HEK293 (cell line): ENCODE results near the gene PLCD1.

ENCODE experiments used
- CTCF ChIA-PET: fragments of 350-600 bp; formaldehyde crosslinking; extraction: SDS; loops from one replicate; lab custom pipeline; 2021; ENCODE audit warnings: antibody characterized with exemption; lab: Yijun Ruan, JAX
- POLR2A ChIA-PET: fragments of 300-600 bp; formaldehyde crosslinking; extraction: SDS; loops from one replicate; lab custom pipeline; 2020; ENCODE audit warnings: antibody characterized with exemption, inconsistent platforms; lab: Yijun Ruan, JAX
- H3K27ac ChIP-seq: fragments of 200-500 bp; sonication (Bioruptor generic); 2 replicates; pipeline ENCODE4 v1.5.1; 2014; ENCODE audit warnings: low read depth, low read length, control low read depth, inconsistent platforms; ENCODE audit errors: extremely low read depth
- H3K36me3 ChIP-seq, 2 experiments: fragments of 200-500 bp in 1 of 2; sonication (Bioruptor generic) in 1 of 2; 1 replicate in 1 of 2; 2 replicates in 1 of 2; pipeline ENCODE4 v1.5.1; 2014 to 2017; ENCODE audit warnings: inconsistent platforms in 2 of 2, low read length in 2 of 2; ENCODE audit not compliant: control insufficient read depth in 2 of 2, insufficient read depth in 1 of 2
- H3K4me1 ChIP-seq: fragments of 200-500 bp; sonication (Bioruptor generic); 2 replicates; pipeline ENCODE4 v1.5.1; 2014; ENCODE audit warnings: mild to moderate bottlenecking, low read length, inconsistent platforms; ENCODE audit not compliant: control insufficient read depth, insufficient read depth
- H3K4me3 ChIP-seq: 2 replicates; pipeline ENCODE4 v1.5.1; 2011; ENCODE audit warnings: low read depth, mild to moderate bottlenecking, control low read depth, low read length, moderate library complexity
- H3K9me3 ChIP-seq: fragments of 200-500 bp; sonication (Bioruptor generic); 2 replicates; pipeline ENCODE4 v1.5.1; 2014; ENCODE audit warnings: low read depth, low read length, inconsistent platforms; ENCODE audit not compliant: control insufficient read depth, insufficient read depth
- AEBP2 ChIP-seq: fragments of 450-650 bp; formaldehyde crosslinking; IDR thresholded peaks from 2 replicates; pipeline ENCODE4 v1.5.1; 2016; ENCODE audit warnings: missing biosample characterization, missing genetic modification characterization, borderline replicate concordance
- BCL6B ChIP-seq: fragments of 450-650 bp; formaldehyde crosslinking; IDR thresholded peaks from 2 replicates; pipeline ENCODE4 v1.5.1; 2017; ENCODE audit warnings: missing biosample characterization, missing genetic modification characterization
- CTCF ChIP-seq: fragments of 450-650 bp; formaldehyde crosslinking; IDR thresholded peaks from 2 replicates; pipeline ENCODE4 v1.5.1; 2016; ENCODE audit warnings: missing biosample characterization, missing genetic modification characterization
- ZBTB44 ChIP-seq: fragments of 450-650 bp; IDR thresholded peaks from 2 replicates; pipeline ENCODE4 v1.5.1; 2018; ENCODE audit warnings: missing biosample characterization, mild to moderate bottlenecking, missing genetic modification characterization
- ZBTB7A ChIP-seq: fragments of 450-650 bp; formaldehyde crosslinking; IDR thresholded peaks from 2 replicates; pipeline ENCODE4 v1.5.1; 2016; ENCODE audit warnings: low read depth, missing biosample characterization, missing genetic modification characterization
- ZFP3 ChIP-seq: fragments of 450-650 bp; formaldehyde crosslinking; IDR thresholded peaks from 2 replicates; pipeline ENCODE4 v1.5.1; 2016; ENCODE audit warnings: low read depth, missing biosample characterization, missing genetic modification characterization
- ZIC2 ChIP-seq: fragments of 450-650 bp; formaldehyde crosslinking; IDR thresholded peaks from 2 replicates; pipeline ENCODE4 v1.5.1; 2016; ENCODE audit warnings: missing biosample characterization, missing genetic modification characterization
- ZNF157 ChIP-seq: fragments of 450-650 bp; formaldehyde crosslinking; IDR thresholded peaks from 2 replicates; pipeline ENCODE4 v1.5.1; 2016; ENCODE audit warnings: missing biosample characterization, missing genetic modification characterization
- ZNF18 ChIP-seq: fragments of 450-650 bp; formaldehyde crosslinking; IDR thresholded peaks from 2 replicates; pipeline ENCODE4 v1.5.1; 2016; ENCODE audit warnings: missing biosample characterization, missing genetic modification characterization
- ZNF266 ChIP-seq: fragments of 450-650 bp; formaldehyde crosslinking; IDR thresholded peaks from 2 replicates; pipeline ENCODE4 v1.5.1; 2016; ENCODE audit warnings: missing biosample characterization, missing genetic modification characterization, low read depth
- ZNF335 ChIP-seq: fragments of 450-650 bp; formaldehyde crosslinking; conservative IDR thresholded peaks from 2 replicates; pipeline ENCODE4 v1.5.1; 2016; ENCODE audit warnings: missing biosample characterization, missing genetic modification characterization
- ZNF354C ChIP-seq: fragments of 450-650 bp; formaldehyde crosslinking; IDR thresholded peaks from 2 replicates; pipeline ENCODE4 v1.5.1; 2016; ENCODE audit warnings: missing biosample characterization, missing genetic modification characterization, low read depth, borderline replicate concordance
- ZNF529 ChIP-seq: fragments of 450-650 bp; formaldehyde crosslinking; IDR thresholded peaks from 2 replicates; pipeline ENCODE4 v1.5.1; 2017; ENCODE audit warnings: missing genetic modification characterization, missing biosample characterization; ENCODE audit not compliant: insufficient replicate concordance
- ZNF544 ChIP-seq: fragments of 450-650 bp; formaldehyde crosslinking; IDR thresholded peaks from 2 replicates; pipeline ENCODE4 v1.5.0; 2017; ENCODE audit warnings: missing biosample characterization, missing genetic modification characterization
- ZNF596 ChIP-seq: fragments of 450-650 bp; IDR thresholded peaks from 2 replicates; pipeline ENCODE4 v1.5.0; 2018; ENCODE audit warnings: missing biosample characterization, mild to moderate bottlenecking, missing genetic modification characterization, moderate library complexity
- ZNF677 ChIP-seq: fragments of 450-650 bp; IDR thresholded peaks from 2 replicates; pipeline ENCODE4 v1.5.0; 2018; ENCODE audit warnings: missing biosample characterization, mild to moderate bottlenecking, missing genetic modification characterization, moderate library complexity
- ZNF76 ChIP-seq: fragments of 450-650 bp; formaldehyde crosslinking; IDR thresholded peaks from 2 replicates; pipeline ENCODE4; 2016; ENCODE audit warnings: low read depth, missing biosample characterization, missing genetic modification characterization, borderline replicate concordance
- ZNF785 ChIP-seq: fragments of 450-650 bp; formaldehyde crosslinking; IDR thresholded peaks from 2 replicates; pipeline ENCODE4 v1.5.1; 2016; ENCODE audit warnings: missing biosample characterization, missing genetic modification characterization
- ZNF837 ChIP-seq: fragments of 450-650 bp; formaldehyde crosslinking; IDR thresholded peaks from 2 replicates; pipeline ENCODE4 v1.5.1; 2016; ENCODE audit warnings: missing biosample characterization, missing genetic modification characterization
- ZSCAN16 ChIP-seq: fragments of 450-650 bp; formaldehyde crosslinking; IDR thresholded peaks from 2 replicates; pipeline ENCODE4 v1.5.1; 2016; ENCODE audit warnings: missing biosample characterization, missing genetic modification characterization
- ZSCAN5A ChIP-seq: fragments of 450-650 bp; formaldehyde crosslinking; IDR thresholded peaks from 2 replicates; pipeline ENCODE4 v1.5.1; 2016; ENCODE audit warnings: missing biosample characterization, missing genetic modification characterization

The PLCD1 gene

GRCh38 chr3:38046821-38047220, 17.4 kb upstream of the PLCD1 start:
- H3K4me1 ChIP-seq: no peaks in the 10 kb centered on the region
- H3K9me3 ChIP-seq: no peaks in the 10 kb centered on the region
- H3K36me3 ChIP-seq: no peaks in the 10 kb centered on the region
- H3K27ac ChIP-seq: no peak overlapping the region
- no peak overlapping the region for H3K4me3 ChIP-seq
- POLR2A ChIA-PET: no interaction called here
- TF ChIP-seq ZNF266 (tag by site-specific recombination) (no peak), ZNF596 (tag by site-specific recombination) (no peak), ZSCAN16 (tag by site-specific recombination) (no peak), ZNF18 (tag by site-specific recombination) (no peak), ZNF837 (tag by site-specific recombination) (no peak)
- TF ChIP-seq, all 188 proteins: peak for 0
- CTCF ChIA-PET: no interaction called here

- POLR2A ChIA-PET: no interaction called here
- TF ChIP-seq ZBTB7A (no peak), ZFP3 (tag by site-specific recombination) (no peak), ZNF76 (tag by site-specific recombination) (no peak), ZNF335 (tag by site-specific recombination) (no peak), ZNF677 (tag by site-specific recombination) (no peak)
- TF ChIP-seq, all 188 proteins: peak for 0
- CTCF ChIA-PET: no interaction called here
- Histone ChIP-seq H3K36me3 (no peaks in the 10 kb centered on the region), H3K27ac (no peak overlapping the region), H3K4me1 (no peaks in the 10 kb centered on the region), H3K4me3 (no peak overlapping the region), H3K9me3 (no peaks in the 10 kb centered on the region)
Observed at GRCh38 chr3:38046027-38046426, 16.6 kb upstream of the PLCD1 start.

- CTCF ChIA-PET: no interaction called here
- no peak overlapping the region for H3K4me3 ChIP-seq
- POLR2A ChIA-PET: no interaction called here
- H3K27ac ChIP-seq: no peak overlapping the region
- no peaks in the 10 kb centered on the region for H3K36me3 ChIP-seq
- no peaks in the 10 kb centered on the region for H3K4me1 ChIP-seq
- H3K9me3 ChIP-seq: no peaks in the 10 kb centered on the region
- TF ChIP-seq ZNF354C (tag by site-specific recombination) (no peak), ZBTB44 (tag by site-specific recombination) (no peak), ZNF544 (no peak), ZIC2 (tag by site-specific recombination) (no peak), ZNF76 (tag by site-specific recombination) (no peak), CTCF (tag by site-specific recombination) (no peak), ZNF785 (no peak), ZNF529 (tag by site-specific recombination) (no peak), ZNF157 (no peak), ZNF677 (tag by site-specific recombination) (no peak), AEBP2 (no peak), ZSCAN5A (tag by site-specific recombination) (no peak), BCL6B (tag by site-specific recombination) (no peak)
Observed at GRCh38 chr3:38043486-38043885, 14.0 kb upstream of the PLCD1 start.
